IPS-15b (cell line): ENCODE data around the gene CEMIP.
"Not testable (repeated sequence)": the region's sequence is repeated elsewhere in the genome, so short reads cannot be mapped to it uniquely, and the experiment has no call there.

Source experiments
- H3K27me3 ChIP-seq: one replicate; pipeline ENCODE4 v1.6.1; 2013; ENCODE audit warnings: low read length; ENCODE audit not compliant: control insufficient read depth, insufficient read depth
- H3K36me3 ChIP-seq: one replicate; pipeline ENCODE4 v1.6.1; 2013; ENCODE audit warnings: low read length; ENCODE audit not compliant: control insufficient read depth, insufficient read depth
- H3K4me1 ChIP-seq: one replicate; pipeline ENCODE4 v1.6.1; 2013; ENCODE audit warnings: mild to moderate bottlenecking, low read length; ENCODE audit not compliant: control insufficient read depth, insufficient read depth
- H3K4me3 ChIP-seq: one replicate; pipeline ENCODE4 v1.5.1; 2013; ENCODE audit warnings: low read depth, low read length
- H3K9ac ChIP-seq: one replicate; pipeline ENCODE4 v1.6.1; 2013; ENCODE audit warnings: low read depth, mild to moderate bottlenecking, low read length
- H3K9me3 ChIP-seq: one replicate; pipeline ENCODE4 v1.6.1; 2013; ENCODE audit warnings: mild to moderate bottlenecking, low read length; ENCODE audit not compliant: control insufficient read depth, insufficient read depth

Gene CEMIP

GRCh38 chr15:80953953-80954778 is 175.0 kb downstream of the CEMIP start:
- no peak overlapping the region for H3K9ac ChIP-seq
- no peaks in the 10 kb centered on the region for H3K36me3 ChIP-seq

DNA sequence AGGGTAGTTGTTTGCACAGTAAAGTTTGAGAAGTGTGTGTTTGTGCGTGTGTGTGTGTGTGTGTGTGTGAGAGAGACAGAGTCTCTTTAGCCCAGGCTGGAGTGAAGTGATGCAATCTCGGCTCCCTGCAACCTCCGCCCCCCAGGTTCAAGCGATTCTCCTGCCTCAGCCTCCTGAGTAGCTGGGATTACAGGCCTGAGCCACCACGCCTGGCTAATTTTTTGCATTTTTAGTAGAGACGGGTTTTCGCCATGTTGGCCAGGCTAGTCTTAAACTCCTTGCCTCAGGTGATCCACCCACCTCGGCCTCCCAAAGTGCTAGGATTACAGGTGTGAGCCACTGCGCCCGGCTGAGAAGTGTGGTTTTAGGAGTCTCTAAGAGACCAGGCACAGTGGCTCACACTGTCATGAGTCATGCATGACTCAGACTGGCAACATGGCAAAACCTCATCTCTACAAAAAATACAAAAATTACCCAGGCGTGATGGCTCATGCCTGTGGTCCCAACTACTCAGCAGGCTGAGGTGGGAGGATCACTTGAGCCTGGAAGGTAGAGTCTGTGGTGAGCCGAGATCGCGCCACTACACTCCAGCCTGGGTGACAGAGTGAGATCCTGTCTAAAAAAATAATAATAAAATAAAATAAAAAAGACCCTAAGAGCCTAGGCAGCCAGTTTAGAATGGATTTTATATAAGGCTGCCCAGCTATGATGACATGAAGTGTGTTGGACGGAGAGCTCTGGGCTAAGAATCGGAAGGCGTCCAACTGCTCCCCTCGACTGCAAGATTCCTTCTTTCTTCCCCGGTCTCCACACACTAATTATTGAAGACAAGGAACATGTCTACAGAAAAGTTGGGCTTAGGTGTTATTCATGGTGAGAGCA is 176.6 kb downstream of the CEMIP start:
- H3K36me3 ChIP-seq, H3K4me3 ChIP-seq, H3K27me3 ChIP-seq, H3K9me3 ChIP-seq, H3K9ac ChIP-seq: not testable (repeated sequence)
- peaks cover 20% of the 10 kb centered on the region for H3K4me1 ChIP-seq

More at GRCh38 chr15:80953953-80954778, 175.0 kb downstream of the CEMIP start:
- Histone ChIP-seq H3K27me3 (no peaks in the 10 kb centered on the region), H3K4me1 (peaks cover 20% of the 10 kb centered on the region), H3K9me3 (no peaks in the 10 kb centered on the region), H3K4me3 (no peak overlapping the region)

GRCh38 chr15:80957556-80957955 is 178.4 kb downstream of the CEMIP start:
- H3K4me3 ChIP-seq, result no peak overlapping the region
- H3K27me3 ChIP-seq, result no peaks in the 10 kb centered on the region
- peaks cover 20% of the 10 kb centered on the region for H3K4me1 ChIP-seq
- peaks cover 6% of the 10 kb centered on the region for H3K36me3 ChIP-seq
- no peak overlapping the region for H3K9ac ChIP-seq
- H3K9me3 ChIP-seq, result no peaks in the 10 kb centered on the region

- H3K9ac ChIP-seq, result no peak overlapping the region
- no peaks in the 10 kb centered on the region for H3K9me3 ChIP-seq
- H3K4me3 ChIP-seq, result no peak overlapping the region
- peaks cover 6% of the 10 kb centered on the region for H3K36me3 ChIP-seq
- peaks cover 20% of the 10 kb centered on the region for H3K4me1 ChIP-seq
- H3K27me3 ChIP-seq, result no peaks in the 10 kb centered on the region
These were observed 178.8 kb downstream of the CEMIP start for GRCh38 chr15:80957976-80958375.

GRCh38 chr15:80958818-80959495 is 179.8 kb downstream of the CEMIP start:
- H3K36me3 ChIP-seq, result peaks cover 6% of the 10 kb centered on the region
- no peaks in the 10 kb centered on the region for H3K27me3 ChIP-seq
- peaks cover 14% of the 10 kb centered on the region for H3K4me1 ChIP-seq
- H3K4me3 ChIP-seq, result no peak overlapping the region
- H3K9me3 ChIP-seq, result no peaks in the 10 kb centered on the region
- H3K9ac ChIP-seq, result no peak overlapping the region

DNA sequence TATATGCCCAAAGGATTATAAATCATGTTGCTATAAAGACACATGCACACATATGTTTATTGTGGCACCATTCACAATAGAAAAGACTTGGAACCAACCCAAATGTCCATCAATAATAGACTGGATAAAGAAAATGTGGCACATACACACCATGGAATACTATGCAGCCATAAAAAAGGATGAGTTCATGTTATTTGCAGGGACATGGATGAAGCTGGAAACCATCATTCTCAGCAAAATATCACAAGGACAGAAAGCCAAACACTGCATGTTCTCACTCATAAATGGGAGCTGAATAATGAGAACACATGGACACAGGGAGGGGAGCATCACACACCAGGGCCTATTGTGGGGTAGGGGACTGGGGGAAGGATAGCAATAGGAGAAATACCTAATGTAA is 186.3 kb downstream of the CEMIP start:
- not testable (repeated sequence) for H3K36me3 ChIP-seq, H3K4me1 ChIP-seq, H3K9me3 ChIP-seq, H3K9ac ChIP-seq, H3K27me3 ChIP-seq, H3K4me3 ChIP-seq

GRCh38 chr15:80966431-80967197 is 187.4 kb downstream of the CEMIP start:
- H3K4me3 ChIP-seq, result no peak overlapping the region
- H3K9me3 ChIP-seq, result no peaks in the 10 kb centered on the region
- peaks cover 7% of the 10 kb centered on the region for H3K36me3 ChIP-seq
- no peaks in the 10 kb centered on the region for H3K27me3 ChIP-seq
- H3K4me1 ChIP-seq, result peaks cover 17% of the 10 kb centered on the region
- no peak overlapping the region for H3K9ac ChIP-seq

DNA sequence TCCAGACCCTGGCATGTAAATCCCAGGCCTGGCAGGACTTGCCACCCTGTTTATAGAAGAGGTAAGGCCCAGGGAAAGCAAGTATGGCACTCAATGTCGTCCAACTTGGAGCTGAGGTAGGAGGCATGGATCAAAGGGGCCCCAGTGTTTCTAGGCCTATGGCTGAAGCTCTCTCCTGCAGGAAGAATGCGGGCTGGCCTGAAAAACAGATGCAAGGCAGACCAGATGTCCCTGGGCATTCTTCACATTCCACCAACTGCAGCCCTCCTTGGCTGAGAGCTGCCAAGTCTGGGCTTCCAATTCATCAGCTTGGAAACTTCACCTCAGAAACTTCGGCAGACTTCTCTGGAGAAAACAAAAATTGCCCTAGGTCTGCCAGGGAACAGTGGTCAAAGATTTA is 188.3 kb downstream of the CEMIP start:
- Histone ChIP-seq H3K27me3 (no peaks in the 10 kb centered on the region), H3K4me3 (no peak overlapping the region)

DNA sequence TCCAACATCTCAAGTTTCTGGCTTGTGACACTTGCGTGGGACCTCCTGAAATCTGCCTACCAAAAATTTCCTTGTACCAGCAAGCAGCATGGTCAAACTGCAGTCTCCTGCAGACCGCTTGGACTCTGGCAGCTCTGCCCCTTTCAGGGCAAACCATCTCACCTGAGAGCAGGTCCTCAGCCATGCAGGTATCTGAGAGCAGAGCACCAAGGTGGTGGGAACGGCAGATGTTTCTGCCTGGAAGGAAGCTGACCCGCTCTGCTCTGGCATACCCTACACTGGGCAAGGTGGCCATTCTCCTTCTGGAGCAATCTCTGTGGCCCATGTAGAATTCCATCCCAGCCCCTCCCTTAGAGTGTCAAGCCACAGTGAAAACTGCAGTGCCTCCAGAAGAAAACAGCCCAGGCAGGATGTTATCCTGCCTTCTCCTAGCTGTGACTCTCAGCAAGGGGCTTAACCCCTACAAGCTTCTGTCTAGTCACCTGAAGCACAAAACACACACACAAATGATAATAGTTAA is 188.9 kb downstream of the CEMIP start:
- no peak overlapping the region for H3K9ac ChIP-seq
- H3K4me3 ChIP-seq, result no peak overlapping the region
- no peaks in the 10 kb centered on the region for H3K9me3 ChIP-seq
- peaks cover 17% of the 10 kb centered on the region for H3K4me1 ChIP-seq
- peaks cover 7% of the 10 kb centered on the region for H3K36me3 ChIP-seq
- no peaks in the 10 kb centered on the region for H3K27me3 ChIP-seq

More for the DNA sequence above, 188.3 kb downstream of the CEMIP start:
- no peak overlapping the region for H3K9ac ChIP-seq
- no peaks in the 10 kb centered on the region for H3K9me3 ChIP-seq
- H3K36me3 ChIP-seq, result peaks cover 7% of the 10 kb centered on the region
- peaks cover 17% of the 10 kb centered on the region for H3K4me1 ChIP-seq

GRCh38 chr15:80969316-80969715 is 190.1 kb downstream of the CEMIP start:
- Histone ChIP-seq H3K9me3 (no peaks in the 10 kb centered on the region), H3K9ac (no peak overlapping the region), H3K4me1 (peaks cover 17% of the 10 kb centered on the region), H3K27me3 (no peaks in the 10 kb centered on the region), H3K36me3 (peaks cover 7% of the 10 kb centered on the region), H3K4me3 (no peak overlapping the region)
